ENCODE measurements around the gene BUB1B. TPM values are rescaled to one million over a fixed set of nuclear protein-coding genes. Genes with fewer than 3 reads are reported as not detected.

BUB1B gene
- total RNA-seq, 1 donor from 2014 or later = not detected

- Histone ChIP-seq H3K9me3 (no peaks in the 10 kb centered on the region), H3K27me3 (no peaks in the 10 kb centered on the region), H3K36me3 (no peaks in the 10 kb centered on the region), H3K4me1 (peaks cover 0 to 2% of the 10 kb centered on the region in 2 donors), H3K4me3 (no peak overlapping the region), H3K27ac (no peak overlapping the region)
- intact Hi-C loops (cut with DNase I) = no loop called here
- TF ChIP-seq CTCF (IDR thresholded peaks at IDR 0.05) = no peak
- no peak for DNase-seq (ENCODE audit: low spot score in 2 of 2)
These were observed 73.9 kb downstream of the BUB1B start for GRCh38 chr15:40234783-40235182.

DNA sequence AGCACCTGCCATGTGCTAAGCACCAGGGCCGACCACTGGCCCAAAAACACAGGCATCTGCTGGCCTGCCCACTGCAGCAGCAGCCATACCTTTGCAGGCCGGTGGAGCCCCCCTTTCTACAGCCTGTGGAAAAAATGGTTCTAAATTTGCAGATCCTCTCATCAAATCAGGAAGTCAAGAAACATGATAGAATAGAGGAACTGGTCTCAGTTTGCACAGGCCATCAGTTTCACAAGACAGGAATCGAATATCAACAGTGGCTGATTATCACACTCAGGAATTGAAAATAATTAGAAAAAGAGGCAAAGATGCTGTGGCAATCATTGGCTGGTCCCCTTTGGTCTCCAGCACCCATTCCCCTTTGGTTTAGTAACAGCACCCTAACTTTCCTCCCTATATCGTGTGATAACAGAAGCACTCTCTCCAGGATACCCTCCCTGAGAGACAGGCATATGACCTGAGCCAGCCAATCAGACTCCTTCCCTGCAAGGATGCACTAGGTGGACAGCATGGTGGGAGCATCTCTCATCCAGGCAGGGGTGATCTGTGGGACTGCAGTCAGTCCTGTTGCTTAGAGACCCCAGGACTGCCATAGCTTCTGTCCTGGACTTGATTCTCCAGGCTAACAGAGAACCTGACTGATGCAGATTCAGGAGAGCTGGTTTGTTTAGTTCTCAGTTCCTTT lies 74.5 kb downstream of the BUB1B start:
- intact Hi-C loops (cut with DNase I) = no loop called here
- H3K36me3 ChIP-seq = no peaks in the 10 kb centered on the region
- no peak overlapping the region for H3K4me3 ChIP-seq
- no peak for TF ChIP-seq CTCF (IDR thresholded peaks at IDR 0.05)
- no peak overlapping the region for H3K27ac ChIP-seq
- H3K9me3 ChIP-seq = no peaks in the 10 kb centered on the region
- DNase-seq (ENCODE audit: low spot score in 2 of 2) = no peak
- H3K4me1 ChIP-seq = peaks cover 0 to 2% of the 10 kb centered on the region in 2 donors
- no peaks in the 10 kb centered on the region for H3K27me3 ChIP-seq

- Histone ChIP-seq H3K4me1 (peaks cover 0 to 2% of the 10 kb centered on the region in 2 donors), H3K27me3 (no peaks in the 10 kb centered on the region), H3K4me3 (peak within 1 kb of the TSS; percentile 60 to 61), H3K27ac (no peak within 1 kb of the TSS), H3K36me3 (no peaks in the 10 kb centered on the region), H3K9me3 (no peaks in the 10 kb centered on the region)
- no peak for TF ChIP-seq CTCF (IDR thresholded peaks at IDR 0.05)
- peak in 1 of 2 donors; percentile 57 for DNase-seq (ENCODE audit: low spot score in 2 of 2)
- intact Hi-C loops (cut with DNase I) = no loop called here
These were observed 77.9 kb downstream of the BUB1B start, which contains the start of gene PAK6 for GRCh38 chr15:40238532-40239403. PAK6 (plus strand) TSS chr15:40239063; CDS start chr15:40264786, 25,723 bp downstream.

GRCh38 chr15:40239404-40239692 lies 78.5 kb downstream of the BUB1B start:
- no peak for DNase-seq (ENCODE audit: low spot score in 2 of 2)
- Histone ChIP-seq H3K27me3 (no peaks in the 10 kb centered on the region), H3K36me3 (no peaks in the 10 kb centered on the region), H3K4me1 (peaks cover 0 to 2% of the 10 kb centered on the region in 2 donors), H3K27ac (no peak overlapping the region), H3K4me3 (peak overlapping the region; percentile 60 to 61), H3K9me3 (no peaks in the 10 kb centered on the region)
- intact Hi-C loops (cut with DNase I) = no loop called here
- no peak for TF ChIP-seq CTCF (IDR thresholded peaks at IDR 0.05)

GRCh38 chr15:40239693-40240618 lies 79.1 kb downstream of the BUB1B start:
- Histone ChIP-seq H3K4me1 (peaks cover 0 to 2% of the 10 kb centered on the region in 2 donors), H3K36me3 (no peaks in the 10 kb centered on the region), H3K9me3 (no peaks in the 10 kb centered on the region), H3K27ac (no peak overlapping the region), H3K4me3 (peak overlapping the region in 1 of 2 donors; percentile 60), H3K27me3 (no peaks in the 10 kb centered on the region)
- TF ChIP-seq CTCF (IDR thresholded peaks at IDR 0.05) = no peak
- DNase-seq (ENCODE audit: low spot score in 2 of 2) = no peak
- intact Hi-C loops (cut with DNase I) = no loop called here

Data from ascending aorta (tissue), 2 donors.